DOHH2 (cell line): ENCODE results near the gene ZNF319.

ENCODE experiments used
- CTCF ChIP-seq: fragments of 200-600 bp; sonication (generic); IDR thresholded peaks from one replicate; pipeline ENCODE4 v1.5.1; 2014; ENCODE audit warnings: antibody characterized with exemption, mild to moderate bottlenecking, low read depth, low read length; ENCODE audit not compliant: poor library complexity, severe bottlenecking
- EZH2phosphoT487 ChIP-seq: fragments of 200-600 bp; sonication (generic); IDR thresholded peaks from 2 replicates; pipeline ENCODE4 v1.6.1; 2017; ENCODE audit warnings: borderline replicate concordance, mild to moderate bottlenecking, antibody characterized with exemption, low read length, moderate library complexity, mixed read lengths

GRCh38 chr16:57956270-57956808 lies 44.1 kb downstream of the ZNF319 start:
- TF ChIP-seq EZH2phosphoT487 (no peak), CTCF (no peak)
